ENCODE measurements around the gene JAZF1.

GRCh38 chr7:27970350-27970749 is 210.2 kb downstream of the JAZF1 start:
- no peak for TF ChIP-seq RBBP5 (conservative IDR thresholded peaks at IDR 0.05)
- no peak for TF ChIP-seq RFX5 (IDR thresholded peaks at IDR 0.05; ENCODE audit: low read depth, low read length)
- no peak for TF ChIP-seq TCF12 (IDR thresholded peaks at IDR 0.05; ENCODE audit: low read depth, low read length)
- TF ChIP-seq SIN3A (IDR thresholded peaks at IDR 0.05; ENCODE audit: low read depth, low read length): no peak
- no peak for TF ChIP-seq FOXM1 (IDR thresholded peaks at IDR 0.05; ENCODE audit: low read depth, low read length)
